ENCODE data around the gene ZNF438. TPM values are rescaled to one million over a fixed set of nuclear protein-coding genes. Genes with fewer than 3 reads are reported as not detected.
A peak's percentile ranks its signal among the peaks of the same experiment; 100 is the strongest.

Gene ZNF438
- total and polyA plus RNA-seq, 2 of the 8 experiments (the other 6 are each of a cell fraction or from before 2014, with no cell fraction given), result 0.95 to 1.7 TPM

DNA sequence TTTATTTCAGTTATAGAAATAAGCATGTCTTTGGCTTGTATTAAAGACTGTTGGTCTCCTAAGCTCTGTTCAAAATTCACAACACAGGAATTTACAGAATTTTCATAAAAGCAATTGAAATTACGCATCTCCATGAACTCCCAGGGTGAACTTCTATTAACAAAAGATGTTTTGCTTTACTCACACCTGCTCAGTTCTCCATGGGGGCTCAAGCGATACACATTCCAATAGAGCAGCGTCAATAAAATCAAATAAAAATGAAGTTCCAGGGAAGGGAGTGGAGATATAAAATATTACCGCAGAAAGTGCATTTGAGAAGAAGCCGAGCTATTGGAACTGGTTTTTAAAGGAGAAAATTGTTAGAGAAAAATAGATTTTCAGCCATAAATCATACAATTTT, 41.5 kb upstream of the ZNF438 start:
- WGBS, 2 experiments (ENCODE audit: extremely low coverage in 1 of 2, insufficient coverage in 1 of 2, insufficient read length in 1 of 2, insufficient replicate concordance in 2 of 2, low coverage in 1 of 2, low lambda C conversion rate in 2 of 2, missing lambda C conversion rate in 1 of 2), result 58% methylated on average over 5 of the region's 5 CpGs; no CpG with 5 or more reads in 1 of the 2 experiments
- H3K4me1 ChIP-seq (replicated peaks in 1 of 4; ENCODE audit: control insufficient read depth in 3 of 4, insufficient read depth in 4 of 4, low read length in 3 of 4), result peaks cover 2 to 10% (median 6%) of the 10 kb centered on the region in 4 experiments; a peak in 3 of 7 replicates
- no peak overlapping the region for H3K18ac ChIP-seq (ENCODE audit: extremely low read depth, low read length)
- H2BK20ac ChIP-seq (ENCODE audit: low read length), result no peak overlapping the region
- no peaks in the 10 kb centered on the region for H3K9me3 ChIP-seq (ENCODE audit: insufficient read depth in 2 of 2, low read depth in 1 of 2, low read length in 1 of 2)
- H2BK5ac ChIP-seq (ENCODE audit: low read depth, low read length), result no peak overlapping the region
- H4K8ac ChIP-seq (ENCODE audit: extremely low read depth, insufficient read depth, low read length), result no peak overlapping the region
- no peak overlapping the region for H3K56ac ChIP-seq (replicated peaks; ENCODE audit: insufficient read length, low read depth, low read length)
- no peak for FAIRE-seq
- H3K4me2 ChIP-seq (ENCODE audit: insufficient read depth in 1 of 2, low read depth in 2 of 2, low read length in 2 of 2), result peak overlapping the region in 1 of 2 experiments; percentile 35; a peak in 2 of 4 replicates
- POLR2A ChIA-PET (ENCODE audit: partially characterized antibody), result no interaction called here
- no peak for DNase-seq (ENCODE audit: low read depth in 1 of 2, low spot score in 2 of 2)
- peaks cover 0 to 2% (median 0%) of the 10 kb centered on the region in 4 experiments; a peak in 1 of 8 replicates for H3K36me3 ChIP-seq (ENCODE audit: control insufficient read depth in 2 of 4, insufficient read depth in 4 of 4, low read length in 3 of 4)
- H3K14ac ChIP-seq (ENCODE audit: insufficient read length), result no peak overlapping the region
- H4K20me1 ChIP-seq (replicated peaks in 1 of 2; ENCODE audit: control insufficient read depth in 1 of 2, insufficient read depth in 2 of 2, low read length in 2 of 2), result no peaks in the 10 kb centered on the region
- H3K79me1 ChIP-seq (ENCODE audit: low read depth, low read length), result no peaks in the 10 kb centered on the region
- no peaks in the 10 kb centered on the region for H3K27me3 ChIP-seq (replicated peaks in 1 of 4; ENCODE audit: control insufficient read depth in 3 of 4, extremely low read depth in 1 of 4, insufficient read depth in 3 of 4, low read length in 3 of 4)
- H4K5ac ChIP-seq (ENCODE audit: insufficient read length, low read depth, low read length), result no peak overlapping the region
- H2AK5ac ChIP-seq (ENCODE audit: low read depth, low read length), result no peak overlapping the region
- no peak overlapping the region for H3K9ac ChIP-seq (replicated peaks in 1 of 4; ENCODE audit: extremely low read depth in 1 of 4, low read depth in 3 of 4, low read length in 3 of 4)
- H3K27ac ChIP-seq (ENCODE audit: low read depth, low read length), result no peak overlapping the region
- no peak overlapping the region for H2BK120ac ChIP-seq (replicated peaks; ENCODE audit: low read depth, low read length)
- no peak overlapping the region for H2BK15ac ChIP-seq (ENCODE audit: low read length)
- no peak overlapping the region; the same call in 1 of the 2 replicates for H2BK12ac ChIP-seq (ENCODE audit: low read depth, low read length)
- H3K4me3 ChIP-seq (ENCODE audit: extremely low read depth in 1 of 4, insufficient read depth in 2 of 4, low read depth in 3 of 4, low read length in 4 of 4), result peak overlapping the region in 1 of 4 experiments; percentile 4; a peak in 1 of 8 replicates
- no peak overlapping the region for H3K23ac ChIP-seq (ENCODE audit: insufficient read length)
- H3K23me2 ChIP-seq (ENCODE audit: low read depth, low read length), result no peaks in the 10 kb centered on the region
- CTCF ChIA-PET (ENCODE audit: partially characterized antibody), result interaction anchor here (0.7 to 1.3 kb wide), 5 partner anchors 10 to 289 kb away, joined by 3 to 5 read pairs (median 4); no protein-coding TSS in a partner anchor
- no peak overlapping the region for H3K4ac ChIP-seq (replicated peaks; ENCODE audit: insufficient read length, low read depth, low read length)
- H2AFZ ChIP-seq (ENCODE audit: low read length), result no peak overlapping the region
- no peaks in the 10 kb centered on the region for H3K79me2 ChIP-seq (ENCODE audit: control insufficient read depth in 1 of 2, insufficient read depth in 2 of 2, low read length in 2 of 2)
- H4K91ac ChIP-seq (replicated peaks; ENCODE audit: insufficient read length, low read length), result no peak overlapping the region
- TF ChIP-seq KDM5A (IDR thresholded peaks at IDR 0.05; ENCODE audit: low read length) (no peak), CBX5 (IDR thresholded peaks at IDR 0.05; ENCODE audit: low read depth, low read length) (no peak), RXRA (IDR thresholded peaks at IDR 0.05; ENCODE audit: insufficient read depth, low read depth, low read length) (no peak), HDAC2 (IDR thresholded peaks at IDR 0.05; ENCODE audit: borderline replicate concordance in 1 of 2, low read depth in 2 of 2, low read length in 2 of 2) (no peak), POLR2AphosphoS5 (IDR thresholded peaks at IDR 0.05; ENCODE audit: low read depth, low read length) (no peak), GTF2F1 (IDR thresholded peaks at IDR 0.05; ENCODE audit: borderline replicate concordance, low read depth, low read length) (no peak), PHF8 (conservative IDR thresholded peaks at IDR 0.05; ENCODE audit: low read depth, low read length) (no peak), TBP (IDR thresholded peaks at IDR 0.05; ENCODE audit: low read depth, low read length) (no peak), EP300 (IDR thresholded peaks at IDR 0.05; ENCODE audit: borderline replicate concordance in 1 of 2, low read depth in 2 of 2, low read length in 2 of 2) (no peak), ASH2L (IDR thresholded peaks at IDR 0.05; ENCODE audit: low read length) (no peak), RBBP5 (IDR thresholded peaks at IDR 0.05; ENCODE audit: borderline replicate concordance, low read depth, low read length) (no peak), RNF2 (IDR thresholded peaks at IDR 0.05; ENCODE audit: borderline replicate concordance, low read depth, low read length, missing control alignments, poor library complexity, severe bottlenecking) (no peak), TEAD4 (IDR thresholded peaks at IDR 0.05; ENCODE audit: low read depth, low read length) (peak; percentile 10; the same call in 1 of the 2 replicates)
